SKM-1 (cell line): ENCODE data around the gene BCKDK.

Experiments
- DNase-seq: peaks from one replicate; lab custom pipeline; 2025; ENCODE audit not compliant: unreplicated experiment; lab: John Stamatoyannopoulos, UW

BCKDK gene

DNA sequence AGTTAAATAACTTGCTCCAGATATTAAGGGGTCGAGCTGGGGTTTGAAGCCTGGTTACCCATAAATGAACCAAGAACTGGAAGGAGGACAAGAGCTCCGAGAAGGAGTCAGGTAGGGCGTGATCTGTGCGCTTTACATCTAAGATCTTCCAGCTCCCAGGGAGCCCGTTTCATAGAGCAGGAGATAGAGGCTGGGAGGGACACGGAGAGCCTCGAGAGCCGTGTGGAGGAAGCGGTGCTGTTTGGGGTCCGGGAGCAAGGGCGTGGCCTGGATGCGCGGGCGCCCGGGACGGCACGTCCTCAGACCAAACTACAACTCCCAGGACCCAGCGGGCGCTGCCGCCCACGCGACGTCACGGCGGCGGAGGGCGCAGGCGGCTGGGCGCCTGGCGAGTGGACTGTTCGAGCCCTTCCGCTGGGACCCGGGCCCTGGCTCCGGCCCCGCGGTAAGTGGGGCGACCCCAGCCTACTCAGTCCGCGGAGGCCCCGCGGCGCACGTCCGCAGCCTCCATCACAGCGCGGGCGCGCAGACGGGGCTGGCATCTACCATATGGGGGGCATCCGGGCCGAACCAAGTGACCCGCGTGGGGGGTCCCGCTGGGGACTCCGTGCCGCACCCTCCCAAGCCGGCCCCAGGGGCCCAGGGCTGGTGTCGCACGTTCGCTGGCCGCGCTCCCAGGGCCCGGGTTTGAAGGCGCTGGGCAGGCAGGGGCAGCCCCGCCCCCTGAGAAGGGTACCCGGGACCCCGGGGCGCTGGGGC lies at the start of gene BCKDK:
Gene BCKDK (plus strand): TSS at position 352 of the 759 bp plus-strand sequence. CDS start 838 bp downstream, outside the sequence.
- peak; percentile 57 for DNase-seq

DNA sequence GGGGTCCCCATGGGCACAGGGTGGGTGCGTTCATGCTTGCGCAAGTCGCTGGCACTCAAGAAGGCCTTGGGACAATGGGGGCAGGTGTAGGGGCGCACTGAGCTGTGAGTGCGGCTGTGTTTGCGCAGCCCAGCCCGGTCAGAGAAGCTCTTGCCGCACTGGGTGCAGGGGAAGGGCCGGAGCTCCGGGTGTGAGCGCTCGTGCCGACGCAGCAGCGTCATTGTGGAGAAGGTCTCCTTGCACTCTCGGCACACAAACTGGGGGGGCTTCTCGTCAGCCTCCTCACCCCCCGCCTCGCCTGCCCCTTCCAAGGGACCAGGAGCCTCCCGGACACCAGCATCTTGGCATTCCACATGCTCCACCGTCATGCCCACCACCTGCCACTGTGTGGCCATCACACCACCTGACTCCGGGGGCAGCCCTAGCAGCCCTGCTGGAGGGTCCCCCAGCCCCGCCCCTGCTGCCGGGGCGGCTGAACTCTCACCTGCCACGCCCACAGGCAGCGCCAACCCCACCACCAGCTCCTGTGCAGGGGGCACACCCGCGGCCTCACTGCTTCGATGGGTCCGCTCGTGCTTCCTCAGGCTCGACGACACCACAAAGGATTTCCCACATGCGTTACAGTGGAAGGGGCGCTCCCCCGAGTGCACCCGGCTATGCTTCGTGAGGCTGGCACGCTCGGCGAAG lies 46.9 kb upstream of the BCKDK start:
- no peak for DNase-seq

DNA sequence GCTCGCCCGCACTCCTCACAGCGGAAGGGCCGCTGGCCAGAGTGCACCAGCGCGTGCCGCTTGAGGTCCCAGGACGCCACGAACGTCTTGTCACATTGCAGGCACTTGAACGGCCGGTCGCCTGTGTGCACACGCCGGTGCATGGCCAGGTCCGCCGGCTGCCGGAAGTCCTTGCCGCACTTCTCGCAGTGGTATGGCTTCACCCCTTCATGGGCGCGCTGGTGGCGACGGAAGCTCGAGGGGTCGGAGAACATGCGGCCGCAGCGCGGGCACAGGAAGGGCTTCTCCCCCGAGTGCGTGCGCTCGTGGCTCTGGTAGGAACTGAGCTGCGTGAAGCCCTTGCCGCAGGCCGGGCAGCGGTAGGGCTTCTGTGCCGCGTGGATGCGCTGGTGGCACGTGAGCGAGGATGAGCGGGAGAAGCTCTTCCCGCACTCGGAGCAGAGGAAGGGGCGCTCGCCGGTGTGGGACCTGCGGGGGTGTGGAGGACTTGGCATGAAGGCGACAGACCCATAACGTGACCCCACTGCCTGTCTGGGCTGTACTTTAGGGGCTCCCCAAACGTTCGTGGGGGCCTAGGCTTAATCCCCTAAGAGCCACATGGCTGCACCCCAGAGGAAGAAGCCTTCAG lies 46.3 kb upstream of the BCKDK start:
- no peak for DNase-seq

DNA sequence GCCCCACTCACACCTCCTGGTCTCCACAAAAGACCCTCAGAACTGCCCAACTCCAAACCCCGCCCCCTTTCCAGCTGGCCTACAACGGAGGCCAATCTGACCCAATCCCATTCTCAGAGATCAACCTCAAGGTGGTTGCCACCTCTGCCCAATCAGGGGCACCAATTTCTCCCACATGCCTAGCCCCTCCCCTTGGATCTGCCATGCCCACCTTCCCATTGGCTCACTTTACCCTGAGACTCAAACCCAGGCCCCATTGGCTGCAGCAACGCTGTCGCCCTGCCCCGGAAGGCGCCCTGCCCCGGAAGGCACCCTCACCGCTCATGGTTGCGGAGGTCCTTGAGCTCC lies 44.7 kb upstream of the BCKDK start:
- DNase-seq, result no peak

DNA sequence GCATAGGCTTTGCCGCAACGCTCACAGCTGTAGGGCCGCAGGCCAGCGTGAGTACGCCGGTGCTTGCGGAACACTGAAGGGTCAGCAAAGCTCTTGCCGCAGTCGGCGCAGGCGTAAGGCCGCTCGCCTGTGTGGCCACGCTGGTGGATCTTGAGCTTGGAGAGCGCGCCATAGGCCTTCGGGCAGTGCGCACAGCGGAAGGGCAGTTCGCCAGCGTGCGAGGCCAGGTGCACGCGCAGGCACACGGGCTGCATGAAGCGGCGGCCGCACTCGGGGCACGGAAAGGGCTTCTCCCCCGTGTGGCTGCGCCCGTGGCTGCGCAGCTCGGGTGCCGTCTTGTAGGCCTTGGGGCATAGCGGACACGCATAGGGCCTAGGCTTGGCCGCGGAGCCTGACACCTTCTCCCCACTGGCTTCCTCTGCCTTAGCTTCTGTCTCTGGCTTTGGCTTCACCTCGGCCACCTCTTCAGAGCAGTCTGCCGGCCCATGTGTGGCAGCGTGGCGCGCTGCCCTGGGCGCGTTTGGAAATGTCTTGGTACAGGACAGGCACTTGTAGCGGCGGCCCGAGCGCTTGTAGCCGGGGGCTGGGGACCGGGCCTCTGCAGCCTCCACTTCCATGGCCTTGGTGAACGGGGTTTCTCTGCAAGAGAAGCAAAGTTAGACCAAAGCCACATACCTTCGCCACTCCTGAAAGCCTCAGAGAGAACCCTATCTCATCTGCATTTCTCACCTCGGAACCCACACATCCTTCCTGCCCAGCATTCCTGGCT lies 44.2 kb upstream of the BCKDK start:
- DNase-seq, result no peak

DNA sequence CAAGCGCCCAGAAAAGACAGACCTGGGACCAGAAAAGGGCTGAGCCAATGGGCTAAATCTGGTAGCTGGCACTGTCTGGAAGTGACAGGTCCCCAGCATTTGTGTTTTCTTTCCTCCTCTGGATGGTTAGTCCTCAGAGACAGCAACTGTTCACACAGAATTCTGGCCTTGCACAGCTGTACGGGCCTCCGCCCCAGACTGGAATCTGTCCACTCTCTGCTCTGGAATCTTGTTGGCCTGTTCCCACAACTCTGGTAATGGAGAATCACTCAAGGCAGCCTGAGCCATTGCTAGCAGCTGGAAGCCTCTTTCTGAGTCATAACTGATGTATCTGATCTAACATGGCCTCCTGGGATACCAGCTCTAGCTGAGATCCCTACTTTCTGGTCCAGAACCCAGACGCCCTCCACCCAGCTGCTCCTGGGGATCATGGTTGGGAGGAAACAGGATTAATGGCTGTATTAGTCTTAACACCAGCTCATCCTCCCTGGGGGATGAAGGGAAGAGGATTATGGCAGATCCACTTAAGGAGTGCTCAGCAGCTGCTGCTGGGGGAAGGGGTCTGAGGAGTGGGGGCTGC lies 43.2 kb upstream of the BCKDK start:
- no peak for DNase-seq

DNA sequence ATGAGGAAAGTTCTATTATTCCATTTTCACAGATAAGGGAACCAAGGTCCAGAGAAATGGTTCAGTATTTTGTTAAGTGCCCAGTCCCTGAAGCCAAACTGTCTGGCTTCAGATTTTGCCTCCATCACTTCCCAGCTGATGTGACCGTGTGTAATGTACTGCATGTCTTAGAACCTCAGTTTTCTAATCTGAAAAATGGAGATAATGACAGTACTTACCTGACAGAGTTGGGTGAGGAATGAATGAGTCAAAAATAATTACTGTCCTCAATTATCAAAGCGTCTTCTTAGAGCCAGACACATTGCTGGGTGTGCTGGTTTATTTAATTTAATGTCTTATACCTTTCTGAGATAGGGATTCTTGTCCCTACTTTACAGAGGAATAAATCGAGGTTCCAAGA lies 40.8 kb upstream of the BCKDK start:
- DNase-seq, result no peak

DNA sequence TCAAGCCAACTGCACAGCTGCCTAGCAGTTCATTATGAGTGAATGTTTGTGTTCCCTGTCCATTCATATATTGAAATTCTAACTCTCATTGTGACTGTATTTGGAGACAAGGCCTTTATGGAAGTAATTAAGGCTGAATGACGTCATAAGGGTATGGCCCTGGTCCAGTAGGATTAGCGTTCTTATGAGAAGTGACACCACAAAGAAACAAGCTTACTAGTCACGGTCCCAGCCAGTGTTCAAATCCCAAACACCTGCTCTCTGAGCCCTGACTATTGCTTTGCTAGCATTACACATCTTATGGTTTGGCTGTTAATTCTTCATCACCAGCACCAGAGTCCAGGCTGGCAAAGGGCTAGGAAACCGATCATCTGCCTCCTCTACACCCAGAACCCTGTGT lies 36.3 kb upstream of the BCKDK start:
- DNase-seq, result no peak

DNA sequence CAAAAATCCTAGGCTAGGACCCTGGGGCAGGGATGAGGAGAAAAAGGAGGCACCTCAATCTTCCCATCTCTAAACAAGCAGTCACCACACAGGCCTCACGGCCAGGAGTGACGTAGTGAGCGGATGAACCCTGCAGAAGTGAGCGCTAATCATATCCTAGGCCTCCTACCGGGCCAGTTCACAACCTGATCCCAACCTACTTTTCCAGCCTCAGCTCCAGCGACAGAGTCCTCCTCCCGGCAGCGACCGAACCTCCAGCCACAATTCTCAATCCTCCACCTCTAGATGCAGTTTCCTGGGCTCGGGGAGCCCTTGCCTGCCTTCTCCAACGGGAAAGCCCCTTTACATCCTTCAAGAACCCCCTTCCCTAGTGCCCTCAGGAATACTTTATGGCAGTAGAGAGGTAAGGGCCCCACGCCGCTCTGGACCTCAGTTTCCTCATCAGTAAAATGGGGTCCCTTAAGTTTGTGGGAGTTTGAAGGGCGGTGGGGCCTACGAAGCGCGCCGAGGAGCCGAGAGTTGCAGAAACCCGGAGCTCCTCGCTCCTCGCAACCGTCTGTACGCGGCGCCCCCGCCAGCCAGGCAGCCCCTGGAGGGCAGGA lies 35.5 kb upstream of the BCKDK start:
- no peak for DNase-seq

DNA sequence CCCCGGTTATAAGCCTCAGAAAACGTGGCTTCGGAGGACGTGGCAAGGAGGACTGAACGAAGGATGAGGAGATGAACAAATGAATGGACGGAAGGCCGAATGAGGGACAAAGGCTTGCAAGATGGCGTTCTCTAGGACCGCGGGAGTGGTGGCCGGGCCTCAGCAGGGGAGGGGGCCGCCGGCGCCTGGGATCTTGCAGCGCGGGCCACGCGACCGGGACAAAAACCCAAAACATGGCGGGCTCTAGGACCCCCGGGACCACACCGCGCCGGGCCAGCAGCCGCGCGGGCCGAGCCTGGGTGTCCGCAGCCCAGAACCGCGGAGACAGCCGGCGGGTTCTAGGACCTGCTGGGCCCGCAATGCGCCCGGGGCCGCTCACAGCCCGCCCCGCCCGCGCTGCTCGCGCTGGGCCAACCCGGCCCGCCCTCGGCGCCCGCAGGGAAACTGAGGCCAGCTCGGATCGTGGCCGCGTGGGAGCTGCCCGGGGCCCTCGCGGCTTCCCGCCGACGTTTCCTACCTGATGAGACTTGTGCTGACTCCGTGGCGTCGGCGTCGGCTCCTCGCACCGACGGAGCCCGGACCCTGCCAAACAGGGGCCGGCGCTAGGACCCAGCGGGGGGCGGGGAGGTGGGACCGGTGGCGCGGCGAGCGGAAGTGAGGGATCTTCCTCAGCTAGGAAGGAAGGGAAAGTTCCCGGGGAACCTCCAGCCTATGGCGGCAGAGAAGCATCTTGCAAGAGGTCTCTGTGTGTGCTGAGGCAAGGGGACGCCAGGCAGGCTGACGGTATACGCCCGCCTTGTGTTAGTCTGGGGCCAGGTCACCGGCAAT lies 34.8 kb upstream of the BCKDK start:
- peak; percentile 81 for DNase-seq

DNA sequence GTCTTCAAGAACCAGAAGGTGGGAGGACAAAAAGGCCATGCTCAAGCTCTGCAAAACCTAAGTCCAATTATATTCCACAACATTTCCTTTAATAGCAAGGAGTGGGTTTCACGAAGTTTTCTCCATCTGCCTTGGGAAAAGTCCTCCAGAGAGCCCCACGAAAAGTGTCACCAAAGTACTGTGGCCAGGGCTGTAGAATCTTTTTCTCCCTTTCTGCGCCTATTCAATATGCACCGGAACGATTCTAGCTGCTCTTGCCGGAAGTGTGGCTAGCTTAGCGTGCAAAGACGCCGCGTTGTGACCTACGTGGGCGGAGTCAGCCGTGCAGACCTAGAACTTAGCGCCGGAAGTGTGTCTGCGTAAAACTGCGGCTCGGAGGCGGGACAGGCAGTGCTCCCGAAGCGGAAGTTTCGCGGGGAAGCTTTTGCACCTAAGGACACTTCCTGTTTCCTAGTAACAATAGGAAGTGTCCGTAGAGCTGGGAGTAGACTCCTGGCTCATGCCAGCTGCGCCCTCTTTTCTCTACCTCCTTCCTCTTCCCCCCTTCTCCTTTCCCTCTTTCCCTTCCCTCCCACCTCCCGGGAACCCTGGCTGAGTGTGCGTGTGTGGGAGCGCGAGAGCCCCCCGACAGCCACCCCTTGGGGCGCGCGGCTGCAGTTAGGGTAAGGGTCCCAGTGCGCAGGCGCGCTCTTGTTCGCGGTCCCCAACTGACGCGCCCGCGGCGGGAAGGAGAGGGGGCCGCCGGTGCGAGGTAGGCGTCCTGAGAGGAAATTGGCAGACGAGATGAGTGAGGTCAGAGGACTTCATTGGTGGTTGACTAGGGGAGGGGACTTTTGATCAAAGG lies 34.0 kb upstream of the BCKDK start, which contains the start of the genes ZNF646 and ZNF668:
Gene ZNF646 (plus strand): TSS at position 453 of the 844 bp plus-strand sequence. CDS start 1,903 bp downstream, outside the sequence.
Gene ZNF668 (minus strand): TSS at position 271 of the 844 bp plus-strand sequence. CDS start 9,781 bp downstream, outside the sequence.
- DNase-seq, result peak; percentile 100

DNA sequence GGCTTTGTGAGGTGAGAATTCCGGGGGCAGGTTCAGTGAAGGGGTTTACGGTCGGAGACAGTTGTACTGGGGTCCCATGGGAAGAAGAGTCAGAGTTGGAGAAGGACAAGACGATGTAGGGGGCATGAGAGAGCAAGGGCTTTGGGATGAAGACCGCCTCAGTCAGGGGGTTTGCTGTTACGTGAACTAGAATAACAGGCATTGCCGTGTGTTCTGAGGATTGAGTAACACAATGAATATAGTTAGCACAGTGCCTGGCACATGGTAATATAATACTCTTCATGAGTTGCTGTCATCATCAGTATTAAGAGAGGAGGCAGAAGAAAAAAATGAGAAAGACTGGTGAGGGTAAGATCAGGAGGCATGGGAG lies 33.4 kb upstream of the BCKDK start:
- no peak for DNase-seq

DNA sequence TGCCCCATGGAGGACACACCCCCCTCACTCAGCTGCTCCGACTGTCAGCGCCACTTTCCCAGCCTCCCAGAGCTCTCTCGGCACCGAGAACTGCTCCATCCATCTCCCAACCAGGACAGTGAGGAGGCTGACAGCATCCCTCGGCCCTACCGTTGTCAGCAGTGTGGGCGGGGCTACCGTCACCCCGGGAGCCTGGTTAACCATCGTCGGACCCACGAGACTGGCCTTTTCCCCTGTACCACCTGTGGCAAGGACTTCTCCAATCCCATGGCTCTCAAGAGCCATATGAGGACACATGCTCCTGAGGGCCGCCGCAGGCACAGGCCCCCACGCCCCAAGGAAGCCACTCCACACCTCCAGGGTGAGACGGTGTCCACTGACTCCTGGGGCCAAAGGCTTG lies 31.9 kb upstream of the BCKDK start:
- no peak for DNase-seq

DNA sequence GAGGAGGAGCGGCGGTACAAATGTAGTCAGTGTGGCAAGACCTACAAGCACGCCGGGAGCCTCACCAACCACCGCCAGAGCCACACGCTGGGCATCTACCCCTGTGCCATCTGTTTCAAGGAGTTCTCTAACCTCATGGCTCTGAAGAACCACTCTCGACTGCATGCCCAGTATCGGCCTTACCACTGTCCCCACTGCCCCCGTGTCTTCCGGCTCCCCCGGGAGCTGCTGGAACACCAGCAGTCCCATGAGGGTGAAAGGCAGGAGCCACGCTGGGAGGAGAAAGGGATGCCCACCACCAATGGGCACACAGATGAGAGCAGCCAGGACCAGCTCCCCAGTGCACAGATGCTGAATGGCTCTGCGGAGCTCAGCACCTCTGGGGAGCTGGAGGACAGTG lies 31.2 kb upstream of the BCKDK start:
- no peak for DNase-seq

DNA sequence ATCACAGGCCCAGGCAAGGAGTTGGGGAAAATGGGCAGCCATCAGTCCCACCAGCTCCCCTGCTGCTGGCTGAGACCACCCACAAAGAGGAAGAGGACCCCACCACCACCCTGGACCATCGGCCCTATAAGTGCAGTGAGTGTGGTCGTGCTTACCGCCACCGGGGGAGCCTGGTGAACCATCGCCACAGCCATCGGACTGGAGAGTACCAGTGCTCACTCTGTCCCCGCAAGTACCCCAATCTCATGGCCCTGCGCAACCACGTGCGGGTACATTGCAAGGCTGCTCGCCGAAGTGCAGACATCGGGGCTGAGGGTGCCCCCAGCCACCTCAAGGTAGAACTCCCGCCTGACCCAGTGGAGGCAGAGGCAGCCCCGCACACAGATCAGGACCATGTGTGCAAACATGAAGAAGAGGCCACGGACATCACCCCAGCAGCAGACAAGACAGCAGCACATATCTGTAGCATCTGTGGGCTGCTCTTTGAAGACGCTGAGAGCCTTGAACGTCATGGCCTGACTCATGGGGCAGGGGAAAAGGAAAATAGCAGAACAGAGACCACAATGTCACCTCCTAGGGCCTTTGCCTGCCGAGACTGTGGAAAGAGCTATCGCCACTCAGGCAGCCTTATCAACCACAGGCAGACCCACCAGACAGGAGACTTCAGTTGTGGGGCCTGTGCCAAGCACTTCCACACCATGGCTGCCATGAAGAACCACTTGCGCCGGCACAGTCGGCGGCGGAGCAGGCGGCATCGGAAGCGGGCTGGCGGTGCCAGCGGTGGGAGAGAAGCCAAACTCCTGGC lies 30.4 kb upstream of the BCKDK start:
- DNase-seq, result no peak

DNA sequence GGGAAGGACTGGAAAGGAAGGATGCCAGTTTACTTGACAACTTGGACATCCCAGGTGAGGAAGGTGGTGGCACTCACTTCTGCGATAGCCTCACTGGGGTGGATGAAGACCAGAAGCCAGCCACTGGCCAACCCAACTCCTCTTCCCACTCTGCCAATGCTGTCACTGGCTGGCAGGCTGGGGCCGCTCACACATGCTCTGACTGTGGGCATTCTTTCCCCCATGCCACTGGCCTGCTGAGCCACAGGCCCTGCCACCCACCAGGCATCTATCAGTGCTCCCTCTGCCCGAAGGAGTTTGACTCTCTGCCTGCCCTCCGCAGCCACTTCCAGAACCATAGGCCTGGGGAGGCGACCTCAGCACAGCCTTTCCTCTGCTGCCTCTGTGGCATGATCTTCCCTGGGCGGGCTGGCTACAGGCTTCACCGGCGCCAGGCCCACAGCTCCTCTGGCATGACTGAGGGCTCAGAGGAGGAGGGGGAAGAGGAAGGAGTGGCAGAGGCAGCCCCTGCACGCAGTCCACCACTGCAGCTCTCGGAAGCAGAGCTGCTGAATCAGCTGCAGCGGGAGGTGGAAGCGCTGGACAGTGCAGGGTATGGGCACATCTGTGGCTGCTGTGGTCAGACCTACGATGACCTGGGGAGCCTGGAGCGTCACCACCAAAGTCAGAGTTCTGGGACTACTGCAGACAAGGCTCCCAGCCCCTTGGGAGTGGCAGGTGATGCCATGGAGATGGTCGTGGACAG lies 29.4 kb upstream of the BCKDK start:
- DNase-seq, result no peak

DNA sequence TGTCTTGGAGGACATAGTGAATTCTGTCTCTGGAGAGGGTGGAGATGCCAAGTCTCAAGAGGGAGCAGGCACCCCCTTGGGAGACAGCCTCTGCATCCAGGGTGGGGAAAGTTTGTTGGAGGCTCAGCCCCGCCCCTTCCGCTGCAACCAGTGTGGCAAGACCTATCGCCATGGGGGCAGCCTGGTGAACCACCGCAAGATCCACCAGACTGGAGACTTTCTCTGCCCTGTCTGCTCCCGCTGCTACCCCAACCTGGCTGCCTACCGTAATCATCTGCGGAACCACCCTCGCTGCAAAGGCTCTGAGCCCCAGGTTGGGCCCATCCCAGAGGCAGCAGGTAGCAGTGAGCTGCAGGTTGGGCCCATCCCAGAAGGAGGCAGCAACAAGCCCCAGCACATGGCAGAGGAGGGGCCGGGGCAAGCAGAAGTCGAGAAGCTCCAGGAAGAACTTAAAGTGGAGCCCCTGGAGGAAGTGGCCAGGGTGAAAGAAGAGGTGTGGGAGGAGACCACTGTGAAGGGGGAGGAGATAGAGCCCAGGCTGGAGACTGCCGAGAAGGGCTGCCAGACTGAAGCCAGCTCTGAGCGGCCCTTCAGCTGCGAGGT lies 28.7 kb upstream of the BCKDK start:
- no peak for DNase-seq
